HG03432 (cell line): ENCODE measurements around the gene KCMF1.

Experiments
- ATAC-seq: cut with Tn5 transposase; IDR thresholded peaks from one replicate; pipeline ENCODE4 v1.9.1; 2021; ENCODE audit warnings: mild to moderate bottlenecking, moderate library complexity; ENCODE audit not compliant: unreplicated experiment

The KCMF1 gene

DNA sequence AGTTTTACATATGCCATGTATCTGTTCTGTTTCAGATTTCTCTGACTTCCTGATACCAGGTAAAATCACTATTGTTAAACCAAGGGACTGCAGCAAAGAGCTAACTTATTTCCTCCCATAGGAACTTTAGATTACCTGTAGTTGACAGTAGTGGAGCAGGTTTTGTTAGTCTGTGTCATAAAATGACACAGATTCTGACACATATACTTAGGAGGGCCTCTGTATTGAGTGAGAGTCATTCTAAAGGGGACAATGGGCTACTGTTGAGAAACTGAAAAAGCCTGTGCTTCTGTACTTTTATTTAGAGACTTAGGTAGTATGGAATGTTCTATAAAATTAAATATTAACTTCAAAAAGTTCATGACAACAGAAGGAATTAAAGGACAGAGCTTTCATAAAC, 48.2 kb downstream of the KCMF1 start:
- no peak for ATAC-seq

- ATAC-seq = no peak
Observed at GRCh38 chr2:85022232-85022631, 51.3 kb downstream of the KCMF1 start.

DNA sequence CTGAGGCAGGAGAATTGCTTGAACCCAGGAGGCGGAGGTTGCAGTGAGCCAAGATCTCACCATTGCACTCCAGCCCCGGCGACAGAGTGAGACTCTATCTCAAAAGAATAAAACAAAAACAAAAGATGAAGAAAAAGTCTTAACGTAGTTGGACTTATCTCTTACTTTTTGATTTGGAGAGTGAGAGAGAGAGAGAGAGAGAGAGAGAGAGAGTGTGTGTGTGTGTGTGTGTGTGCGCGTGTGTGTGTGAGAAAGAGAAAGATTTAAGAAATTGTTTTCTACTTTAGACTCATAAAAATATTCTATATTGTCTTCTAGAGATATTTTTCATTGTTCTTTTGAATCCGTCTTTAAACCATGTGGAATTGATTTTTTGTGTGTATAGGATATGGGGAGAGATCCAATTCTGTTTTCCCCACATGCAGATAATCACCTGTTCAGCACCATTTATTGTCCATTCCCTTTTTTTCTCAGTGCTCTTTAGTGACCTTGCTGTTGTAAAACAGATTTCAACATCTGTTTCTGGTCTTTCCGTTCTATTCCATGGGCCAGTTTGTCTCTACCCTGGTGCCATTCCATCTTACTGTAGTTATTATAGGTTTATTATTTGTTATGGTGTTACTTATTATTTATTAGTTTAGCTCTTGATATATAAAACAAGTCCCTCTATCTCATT, 53.5 kb downstream of the KCMF1 start:
- ATAC-seq = no peak

GRCh38 chr2:85032621-85033020, 61.7 kb downstream of the KCMF1 start:
- no peak for ATAC-seq

DNA sequence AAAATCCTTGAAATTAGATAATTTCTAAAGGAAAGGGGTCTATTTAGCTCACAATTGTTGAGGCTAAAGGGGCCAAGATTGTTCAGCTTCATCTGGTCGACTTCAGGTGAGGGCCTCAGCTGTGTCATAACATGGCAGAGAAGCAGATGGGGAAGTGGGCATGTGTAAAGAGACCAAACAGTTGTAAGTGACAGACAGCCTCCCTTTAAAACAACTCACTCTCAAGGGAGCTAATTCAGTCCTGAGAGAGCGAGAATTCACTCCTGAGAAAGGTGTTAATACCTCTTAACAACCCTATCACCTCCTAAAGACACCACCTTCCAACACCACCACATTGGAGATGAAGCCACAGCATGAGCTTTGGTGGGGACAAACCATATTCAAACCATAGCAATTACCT, 62.4 kb downstream of the KCMF1 start:
- ATAC-seq = no peak

- ATAC-seq = no peak
Observed at GRCh38 chr2:85034158-85034557, 63.2 kb downstream of the KCMF1 start.

DNA sequence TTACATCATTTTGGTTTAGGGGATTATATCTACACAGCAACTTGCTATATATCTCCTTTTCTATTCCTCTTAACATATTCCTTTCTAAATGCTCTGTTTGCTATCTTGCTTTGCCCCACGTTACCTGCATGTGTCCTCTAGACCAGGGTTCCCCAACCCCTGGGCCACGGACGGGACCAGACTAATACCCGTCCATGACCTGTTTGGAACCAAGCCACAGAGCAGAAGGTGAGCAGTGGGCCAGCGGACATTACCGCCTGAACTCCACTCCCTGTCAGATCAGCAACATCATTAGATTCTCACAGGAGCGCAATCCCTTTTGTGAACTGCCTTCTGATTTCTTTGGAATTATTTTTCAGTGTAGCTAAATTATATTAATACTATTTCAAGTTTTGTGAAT, 66.7 kb downstream of the KCMF1 start:
- ATAC-seq = no peak

DNA sequence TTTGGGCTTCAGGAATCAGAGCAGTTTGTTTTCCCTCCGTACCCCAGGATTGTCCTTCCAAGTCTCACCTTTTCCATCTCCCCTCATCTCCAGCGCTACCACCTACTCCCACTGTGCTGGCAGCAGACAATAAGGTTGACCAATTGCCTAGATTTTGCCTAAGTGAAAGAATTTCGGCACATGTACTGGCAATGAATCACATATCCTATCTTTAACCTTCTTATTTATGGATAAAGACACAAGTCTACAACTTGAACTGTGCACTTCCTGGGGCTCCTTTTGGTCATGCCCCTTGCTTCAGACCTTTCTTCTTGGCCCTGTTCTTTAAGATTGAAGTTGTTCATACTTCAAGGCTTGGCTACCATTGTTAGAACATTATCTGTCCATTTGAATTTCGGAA, 71.4 kb downstream of the KCMF1 start:
- ATAC-seq = no peak

- ATAC-seq = no peak
Observed at GRCh38 chr2:85048534-85048933, 77.6 kb downstream of the KCMF1 start.

DNA sequence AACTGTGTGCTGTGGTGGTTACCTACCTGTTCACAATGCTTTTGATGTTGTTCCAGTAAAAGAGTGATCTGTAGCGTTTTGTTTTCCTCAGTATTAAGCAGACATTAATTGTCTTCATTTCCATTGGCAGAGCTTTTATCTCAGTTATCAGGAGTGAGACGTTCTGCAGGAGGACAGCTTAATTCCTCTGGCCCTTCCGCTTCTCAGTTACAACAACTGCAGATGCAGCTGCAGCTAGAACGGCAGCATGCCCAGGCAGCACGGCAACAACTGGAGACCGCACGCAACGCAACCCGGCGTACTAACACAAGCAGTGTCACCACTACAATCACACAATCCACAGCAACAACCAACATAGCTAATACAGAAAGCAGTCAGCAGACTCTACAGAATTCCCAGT, 78.3 kb downstream of the KCMF1 start:
- no peak for ATAC-seq

DNA sequence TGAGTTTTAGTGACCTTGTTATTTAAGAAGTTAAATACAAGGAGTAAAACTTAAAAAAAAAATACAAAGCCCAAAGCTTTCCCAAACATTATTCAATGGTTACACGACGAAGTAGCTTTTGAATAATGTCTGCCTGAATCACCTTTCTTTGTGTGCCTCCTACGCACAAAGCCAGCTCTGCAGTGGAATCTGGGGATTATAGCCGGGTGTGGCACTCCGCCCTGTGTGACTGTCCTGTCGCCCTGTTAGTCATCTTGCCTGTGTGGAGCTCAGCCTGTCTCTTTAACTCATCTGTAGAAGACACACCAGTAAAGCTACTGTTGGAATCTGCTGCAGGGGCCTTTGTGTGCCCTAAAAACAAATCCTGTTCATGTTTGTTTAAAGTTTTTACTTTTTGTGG, 82.8 kb downstream of the KCMF1 start:
- ATAC-seq = no peak

GRCh38 chr2:85057226-85057962, 86.4 kb downstream of the KCMF1 start:
- ATAC-seq = no peak

DNA sequence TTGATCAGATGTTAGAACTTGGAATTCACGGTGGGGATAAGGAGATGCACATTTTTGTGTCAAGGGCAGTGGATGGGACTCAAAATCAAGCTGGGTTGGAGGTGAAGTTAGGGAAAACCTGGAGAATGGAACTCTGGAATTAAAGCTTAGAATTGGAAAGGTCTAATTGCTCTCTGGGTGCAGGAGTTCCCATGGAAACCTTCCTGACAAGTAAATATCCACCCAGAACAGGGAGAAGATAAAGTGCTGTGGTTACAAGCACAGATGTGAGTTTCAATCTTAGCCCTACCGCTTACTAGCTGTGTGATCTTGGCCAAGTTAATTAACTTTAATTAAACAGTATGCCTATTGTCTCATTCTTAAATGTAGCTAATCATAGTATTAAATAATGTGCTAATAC, 90.9 kb downstream of the KCMF1 start:
- no peak for ATAC-seq

GRCh38 chr2:85062565-85062964, 91.6 kb downstream of the KCMF1 start:
- no peak for ATAC-seq

- ATAC-seq = no peak
Observed at GRCh38 chr2:85063981-85064599, 93.1 kb downstream of the KCMF1 start.

DNA sequence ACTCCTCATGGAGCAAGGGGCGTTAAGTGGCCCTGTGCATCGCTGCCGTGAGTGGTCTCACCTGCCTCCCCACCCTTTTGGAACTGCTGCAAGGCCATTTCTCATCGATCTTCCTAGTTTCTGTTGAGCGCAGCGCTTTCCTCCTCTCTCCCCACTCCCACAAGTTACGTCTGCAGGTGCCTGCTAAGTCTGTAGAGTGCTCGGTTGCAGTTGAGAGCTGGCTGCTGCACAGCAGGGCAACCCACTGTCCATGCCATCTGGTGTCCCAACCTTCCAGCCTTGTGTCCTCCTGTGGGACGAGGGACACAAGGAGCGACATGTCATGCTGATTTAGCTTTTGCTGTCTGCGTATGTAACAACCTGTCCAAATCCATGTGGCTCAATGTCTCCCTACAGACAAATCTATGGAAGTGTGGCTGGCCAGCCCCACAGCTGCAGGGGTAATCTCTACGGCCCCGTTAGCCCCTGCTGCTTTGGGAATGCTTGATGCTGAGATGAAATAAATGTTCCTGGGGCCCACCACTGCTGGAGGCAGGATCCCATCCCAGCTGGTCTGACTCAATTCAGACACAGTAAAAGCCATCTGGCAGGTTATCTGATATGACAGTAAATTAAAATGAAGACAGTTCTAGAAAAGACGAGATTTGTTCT, 94.1 kb downstream of the KCMF1 start:
- ATAC-seq = no peak

DNA sequence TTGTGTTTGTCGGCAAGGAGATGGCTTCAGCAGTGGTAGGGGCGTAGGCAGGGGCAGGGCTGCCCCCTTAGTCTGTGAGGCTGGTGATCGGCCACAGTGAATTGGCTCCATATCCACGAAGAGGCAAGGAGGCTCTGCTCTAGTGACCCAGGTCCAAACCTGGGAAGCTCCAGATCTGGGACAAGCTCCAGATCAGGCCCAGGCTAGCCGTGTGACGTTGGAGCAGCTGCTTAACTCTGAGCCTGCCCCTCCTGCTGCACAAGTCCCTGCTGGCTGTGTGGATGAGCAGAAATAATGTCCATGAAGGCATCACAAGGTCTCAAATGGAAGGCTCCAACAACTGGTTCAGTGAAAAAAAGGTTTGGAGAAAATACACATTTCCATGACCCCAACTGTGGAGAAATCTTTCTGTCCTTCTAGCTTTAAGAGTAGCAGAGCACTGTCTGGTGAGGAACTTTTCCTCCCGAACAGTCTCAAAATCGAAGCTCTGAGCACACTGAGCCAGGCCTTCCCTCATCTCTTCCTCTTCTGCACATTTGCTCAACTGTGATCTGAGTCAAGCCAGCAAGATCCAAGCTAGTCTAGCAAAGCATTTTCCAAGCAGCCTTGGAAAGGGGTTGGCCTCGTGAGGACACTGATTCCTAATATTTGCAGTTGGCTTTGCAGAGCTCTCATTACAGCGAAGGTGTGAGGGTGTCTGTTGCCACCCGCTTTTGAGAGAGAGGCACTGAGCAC, 95.2 kb downstream of the KCMF1 start:
- ATAC-seq = no peak

GRCh38 chr2:85066874-85067351, 96.0 kb downstream of the KCMF1 start:
- peak; percentile 71 for ATAC-seq

DNA sequence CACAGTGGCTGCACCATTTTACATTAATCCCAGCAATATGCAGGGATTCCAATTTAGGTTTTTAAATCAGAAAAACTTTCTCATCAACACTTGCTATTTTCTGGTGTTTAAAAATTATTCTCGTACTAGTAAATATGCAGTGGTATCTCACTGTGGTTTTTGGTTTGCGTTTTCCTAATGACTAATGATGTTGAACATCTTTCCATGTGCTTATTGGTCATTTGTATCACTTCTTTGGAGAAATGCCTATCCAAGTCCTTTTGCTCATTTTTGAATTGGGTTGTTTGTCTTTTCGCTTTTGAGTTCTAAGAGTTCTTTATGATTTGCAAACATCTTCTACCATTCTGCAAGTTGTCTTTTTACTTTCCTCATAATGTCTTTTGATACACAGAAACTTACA, 100.1 kb downstream of the KCMF1 start:
- ATAC-seq = no peak

DNA sequence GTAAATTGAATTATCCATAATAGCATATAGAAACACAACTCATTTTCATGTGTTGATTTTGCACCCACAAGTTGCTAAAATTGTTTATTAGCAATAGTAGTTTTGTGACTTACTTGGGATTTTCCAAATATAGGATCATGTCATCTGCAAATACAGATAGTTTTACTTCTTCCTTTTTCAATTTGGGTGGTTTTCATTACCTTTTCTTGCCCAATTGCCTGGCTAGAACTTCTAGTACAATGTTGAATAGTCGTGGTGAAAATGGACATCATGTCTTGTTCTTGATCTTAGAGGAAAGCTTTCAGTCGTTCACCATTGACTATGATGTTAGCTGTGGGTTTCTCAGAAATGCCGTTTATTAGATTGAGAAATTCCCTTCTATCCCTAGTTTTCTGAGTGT, 102.1 kb downstream of the KCMF1 start:
- no peak for ATAC-seq
